ENCODE results near the gene CD248.

The CD248 gene

GRCh38 chr11:66318600-66318970 is 1.7 kb upstream of the CD248 start:
- no peak for TF ChIP-seq CTCF (IDR thresholded peaks at IDR 0.05)

GRCh38 chr11:66317723-66318599 is 1.1 kb upstream of the CD248 start:
- no peak for TF ChIP-seq CTCF (IDR thresholded peaks at IDR 0.05)

GRCh38 chr11:66317322-66317722 is 478 bp upstream of the CD248 start:
- TF ChIP-seq CTCF (IDR thresholded peaks at IDR 0.05), result no peak

GRCh38 chr11:66315921-66316811 is 678 bp downstream of the CD248 start:
- TF ChIP-seq CTCF (IDR thresholded peaks at IDR 0.05), result no peak

- no peak for TF ChIP-seq CTCF (IDR thresholded peaks at IDR 0.05)
Observed at GRCh38 chr11:66315498-66315885, 1.4 kb downstream of the CD248 start.

GRCh38 chr11:66314561-66315497 is 2.0 kb downstream of the CD248 start:
- no peak for TF ChIP-seq CTCF (IDR thresholded peaks at IDR 0.05)

GRCh38 chr11:66314186-66314501 is 2.7 kb downstream of the CD248 start:
- no peak for TF ChIP-seq CTCF (IDR thresholded peaks at IDR 0.05)

All from LNCAP (cell line).